Fibroblast of lung (primary cell): ENCODE measurements around the gene ITPK1.

ENCODE experiments used
- EZH2 ChIP-seq: IDR thresholded peaks from 2 replicates; pipeline ENCODE4 v1.5.1; 2012; ENCODE audit warnings: low read length, control low read depth, mild to moderate bottlenecking; ENCODE audit errors: missing control alignments
- TF ChIP-seq, protein P1 (sequence below), 2 donors: IDR thresholded peaks in 1 of 2; conservative IDR thresholded peaks in 1 of 2; 1 replicate in 1 of 2; 2 replicates in 1 of 2; pipeline ENCODE4 v1.5.1; 2011 to 2012; ENCODE audit warnings: low read length in 2 of 2, control low read depth in 1 of 2, inconsistent platforms in 1 of 2, low read depth in 1 of 2, mild to moderate bottlenecking in 1 of 2

- TF ChIP-seq, protein P1, sequence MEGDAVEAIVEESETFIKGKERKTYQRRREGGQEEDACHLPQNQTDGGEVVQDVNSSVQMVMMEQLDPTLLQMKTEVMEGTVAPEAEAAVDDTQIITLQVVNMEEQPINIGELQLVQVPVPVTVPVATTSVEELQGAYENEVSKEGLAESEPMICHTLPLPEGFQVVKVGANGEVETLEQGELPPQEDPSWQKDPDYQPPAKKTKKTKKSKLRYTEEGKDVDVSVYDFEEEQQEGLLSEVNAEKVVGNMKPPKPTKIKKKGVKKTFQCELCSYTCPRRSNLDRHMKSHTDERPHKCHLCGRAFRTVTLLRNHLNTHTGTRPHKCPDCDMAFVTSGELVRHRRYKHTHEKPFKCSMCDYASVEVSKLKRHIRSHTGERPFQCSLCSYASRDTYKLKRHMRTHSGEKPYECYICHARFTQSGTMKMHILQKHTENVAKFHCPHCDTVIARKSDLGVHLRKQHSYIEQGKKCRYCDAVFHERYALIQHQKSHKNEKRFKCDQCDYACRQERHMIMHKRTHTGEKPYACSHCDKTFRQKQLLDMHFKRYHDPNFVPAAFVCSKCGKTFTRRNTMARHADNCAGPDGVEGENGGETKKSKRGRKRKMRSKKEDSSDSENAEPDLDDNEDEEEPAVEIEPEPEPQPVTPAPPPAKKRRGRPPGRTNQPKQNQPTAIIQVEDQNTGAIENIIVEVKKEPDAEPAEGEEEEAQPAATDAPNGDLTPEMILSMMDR (conservative IDR thresholded peaks at IDR 0.05 in 1 of 2, IDR thresholded peaks at IDR 0.05 in 1 of 2; ENCODE audit: low read depth in 1 of 2, low read length in 2 of 2) = no peak
- no peak for TF ChIP-seq EZH2
These were observed 188.8 kb downstream of the ITPK1 start for GRCh38 chr14:92926931-92927330.
